ENCODE results near the gene CDH18. TPM values are rescaled to one million over a fixed set of nuclear protein-coding genes. Genes with fewer than 3 reads are reported as not detected.

CDH18 gene
- total and polyA plus RNA-seq, 4 donors, result 0.03 to 2.4 TPM; not detected in 2

- DNase-seq (no peak), ATAC-seq (ENCODE audit: insufficient read depth, low FRiP score) (no peak)
- Histone ChIP-seq H3K9ac (ENCODE audit: insufficient read depth in 1 of 2, low read length in 2 of 2) (no peak overlapping the region), H3K27me3 (ENCODE audit: control insufficient read depth in 3 of 3, insufficient read depth in 3 of 3, low read length in 2 of 3) (no peaks in the 10 kb centered on the region), H3K9me3 (ENCODE audit: control insufficient read depth in 4 of 4, insufficient read depth in 3 of 4, low read length in 3 of 4) (peaks cover 0 to 3% (median 0%) of the 10 kb centered on the region in 4 donors), H3K4me1 (ENCODE audit: control insufficient read depth in 5 of 5, insufficient read depth in 5 of 5, low read length in 5 of 5) (no peaks in the 10 kb centered on the region), H3K36me3 (ENCODE audit: control insufficient read depth in 4 of 4, insufficient read depth in 4 of 4, low read length in 4 of 4) (no peaks in the 10 kb centered on the region), H3K4me3 (no peak overlapping the region), H3K27ac (ENCODE audit: low read depth in 1 of 2, low read length in 1 of 2) (no peak overlapping the region)
- WGBS, 2 donors, result 72 to 84% methylated on average over 1 of the region's 1 CpG
- no peak for TF ChIP-seq CTCF (IDR thresholded peaks at IDR 0.05; ENCODE audit: control extremely low read depth, extremely low read depth)
Measured at GRCh38 chr5:19565466-19565865, 422.5 kb downstream of the CDH18 start.

- ATAC-seq (ENCODE audit: insufficient read depth, low FRiP score) (no peak), DNase-seq (peak in 1 of 3 donors; percentile 9)
- Histone ChIP-seq H3K36me3 (ENCODE audit: control insufficient read depth in 4 of 4, insufficient read depth in 4 of 4, low read length in 4 of 4) (no peaks in the 10 kb centered on the region), H3K27ac (ENCODE audit: low read depth in 1 of 2, low read length in 1 of 2) (no peak overlapping the region), H3K9me3 (ENCODE audit: control insufficient read depth in 4 of 4, insufficient read depth in 3 of 4, low read length in 3 of 4) (peaks cover 0 to 3% (median 0%) of the 10 kb centered on the region in 4 donors), H3K9ac (ENCODE audit: insufficient read depth in 1 of 2, low read length in 2 of 2) (no peak overlapping the region), H3K4me1 (ENCODE audit: control insufficient read depth in 5 of 5, insufficient read depth in 5 of 5, low read length in 5 of 5) (no peaks in the 10 kb centered on the region), H3K27me3 (ENCODE audit: control insufficient read depth in 3 of 3, insufficient read depth in 3 of 3, low read length in 2 of 3) (no peaks in the 10 kb centered on the region), H3K4me3 (no peak overlapping the region)
- 80 to 89% methylated on average over 2 of the region's 2 CpGs for WGBS, 2 donors
- TF ChIP-seq CTCF (IDR thresholded peaks at IDR 0.05; ENCODE audit: control extremely low read depth, extremely low read depth), result no peak
Measured at GRCh38 chr5:19564036-19564435, 424.0 kb downstream of the CDH18 start.

GRCh38 chr5:19555876-19556275 is 432.1 kb downstream of the CDH18 start:
- no peak for TF ChIP-seq CTCF (IDR thresholded peaks at IDR 0.05; ENCODE audit: control extremely low read depth, extremely low read depth)
- no peak for ATAC-seq (ENCODE audit: insufficient read depth, low FRiP score)
- DNase-seq, result no peak
- no peaks in the 10 kb centered on the region for H3K9me3 ChIP-seq (ENCODE audit: control insufficient read depth in 4 of 4, insufficient read depth in 3 of 4, low read length in 3 of 4)
- H3K36me3 ChIP-seq (ENCODE audit: control insufficient read depth in 4 of 4, insufficient read depth in 4 of 4, low read length in 4 of 4), result no peaks in the 10 kb centered on the region
- H3K4me3 ChIP-seq, result no peak overlapping the region
- H3K27me3 ChIP-seq (ENCODE audit: control insufficient read depth in 3 of 3, insufficient read depth in 3 of 3, low read length in 2 of 3), result no peaks in the 10 kb centered on the region
- H3K27ac ChIP-seq (ENCODE audit: low read depth in 1 of 2, low read length in 1 of 2), result no peak overlapping the region
- no peak overlapping the region for H3K9ac ChIP-seq (ENCODE audit: insufficient read depth in 1 of 2, low read length in 2 of 2)
- H3K4me1 ChIP-seq (ENCODE audit: control insufficient read depth in 5 of 5, insufficient read depth in 5 of 5, low read length in 5 of 5), result no peaks in the 10 kb centered on the region

- H3K9me3 ChIP-seq (ENCODE audit: control insufficient read depth in 4 of 4, insufficient read depth in 3 of 4, low read length in 3 of 4), result no peaks in the 10 kb centered on the region
- no peaks in the 10 kb centered on the region for H3K36me3 ChIP-seq (ENCODE audit: control insufficient read depth in 4 of 4, insufficient read depth in 4 of 4, low read length in 4 of 4)
- no peak for DNase-seq
- H3K4me1 ChIP-seq (ENCODE audit: control insufficient read depth in 5 of 5, insufficient read depth in 5 of 5, low read length in 5 of 5), result no peaks in the 10 kb centered on the region
- no peak overlapping the region for H3K27ac ChIP-seq (ENCODE audit: low read depth in 1 of 2, low read length in 1 of 2)
- no peak overlapping the region for H3K9ac ChIP-seq (ENCODE audit: insufficient read depth in 1 of 2, low read length in 2 of 2)
- ATAC-seq (ENCODE audit: insufficient read depth, low FRiP score), result no peak
- WGBS, 2 donors, result 78 to 93% methylated on average over 3 of the region's 3 CpGs
- H3K4me3 ChIP-seq, result no peak overlapping the region
- TF ChIP-seq CTCF (IDR thresholded peaks at IDR 0.05; ENCODE audit: control extremely low read depth, extremely low read depth), result no peak
- no peaks in the 10 kb centered on the region for H3K27me3 ChIP-seq (ENCODE audit: control insufficient read depth in 3 of 3, insufficient read depth in 3 of 3, low read length in 2 of 3)
Measured at GRCh38 chr5:19555436-19555835, 432.6 kb downstream of the CDH18 start.

Measured in lung (tissue), 12 donors.